GM12865 (cell line): ENCODE results near the gene FBXO15.

Experiments used
- DNase-seq: peaks from one replicate; pipeline ENCODE4 v3.0.0; 2010; ENCODE audit warnings: low read depth
- H3K4me3 ChIP-seq: 2 replicates; pipeline ENCODE4 v1.5.1; 2011; ENCODE audit warnings: mild to moderate bottlenecking, low read depth, low read length, control low read depth
- CTCF ChIP-seq: IDR thresholded peaks from 2 replicates; pipeline ENCODE4 v1.5.1; 2011; ENCODE audit warnings: low read length, control low read depth, low read depth, inconsistent platforms; ENCODE audit not compliant: insufficient read depth; ENCODE audit errors: missing control alignments

FBXO15 gene

GRCh38 chr18:74066018-74066417 is 81.6 kb downstream of the FBXO15 start:
- TF ChIP-seq CTCF, result no peak

GRCh38 chr18:74065366-74065765 is 82.3 kb downstream of the FBXO15 start:
- DNase-seq, result no peak
- no peak overlapping the region for H3K4me3 ChIP-seq
- TF ChIP-seq CTCF, result no peak

More at GRCh38 chr18:74066018-74066417, 81.6 kb downstream of the FBXO15 start:
- no peak for DNase-seq
- H3K4me3 ChIP-seq, result no peak overlapping the region

- no peak for TF ChIP-seq CTCF
- peak; percentile 3 for DNase-seq
- H3K4me3 ChIP-seq, result no peak overlapping the region
Observed at GRCh38 chr18:74064510-74064909, 83.1 kb downstream of the FBXO15 start.

GRCh38 chr18:74063557-74063956 is 84.1 kb downstream of the FBXO15 start:
- DNase-seq, result no peak
- TF ChIP-seq CTCF, result no peak

GRCh38 chr18:74063023-74063422 is 84.6 kb downstream of the FBXO15 start:
- TF ChIP-seq CTCF, result no peak
- DNase-seq, result peak; percentile 9
- no peak overlapping the region for H3K4me3 ChIP-seq

More at GRCh38 chr18:74063557-74063956, 84.1 kb downstream of the FBXO15 start:
- H3K4me3 ChIP-seq, result no peak overlapping the region

GRCh38 chr18:74062037-74062436 is 85.6 kb downstream of the FBXO15 start:
- no peak for DNase-seq
- H3K4me3 ChIP-seq, result no peak overlapping the region
- TF ChIP-seq CTCF, result no peak

- no peak for TF ChIP-seq CTCF
- DNase-seq, result no peak
- no peak overlapping the region for H3K4me3 ChIP-seq
Observed at GRCh38 chr18:74060579-74060978, 87.1 kb downstream of the FBXO15 start.
